Fibroblast of the aortic adventitia (primary cell): ENCODE results near the gene STXBP4. TPM values are rescaled to one million over a fixed set of nuclear protein-coding genes. Genes with fewer than 3 reads are reported as not detected.

Source experiments
- DNase-seq: peaks from one replicate; pipeline ENCODE4 v3.0.0-alpha.2; 2010; ENCODE audit warnings: low read depth
- H3K4me3 ChIP-seq: 2 replicates; pipeline ENCODE4 v1.5.1; 2011; ENCODE audit warnings: low read depth, mild to moderate bottlenecking, control low read depth, low read length, moderate library complexity
- total RNA-seq: library from RNA; depleted of rRNA; stranded (reverse); fragments of >200 nt; gene quantifications from 2 replicates; pipeline ENCODE4 v1.2.3, GENCODE V29; 2012; ENCODE audit warnings: low replicate concordance
- TF ChIP-seq, protein P1 (sequence below): IDR thresholded peaks from 2 replicates; pipeline ENCODE4 v1.5.1; 2011; ENCODE audit warnings: mild to moderate bottlenecking, low read length, control low read depth, inconsistent platforms; ENCODE audit not compliant: insufficient read depth

STXBP4 gene
- total RNA-seq, 1 donor, result 32.0 TPM

DNA sequence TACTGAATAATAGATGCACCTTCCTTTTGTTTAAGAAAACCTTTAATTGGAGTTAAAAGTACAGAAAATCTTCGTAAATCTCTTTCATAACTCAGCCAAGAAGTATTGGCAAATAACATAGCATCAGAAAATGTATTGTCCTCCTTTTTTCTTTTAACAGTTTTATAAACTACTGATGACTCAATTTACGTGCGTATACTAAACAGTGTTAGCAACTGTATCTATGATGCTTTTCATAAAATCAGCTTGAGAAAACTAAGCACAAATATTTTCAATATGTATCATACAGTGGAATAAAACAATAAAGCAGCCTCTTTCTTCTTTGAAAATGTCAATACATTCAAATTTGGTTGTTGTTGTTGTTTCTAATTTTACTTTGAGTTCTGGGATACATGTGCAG lies 88.6 kb downstream of the STXBP4 start:
- no peak for DNase-seq
- TF ChIP-seq, protein P1, sequence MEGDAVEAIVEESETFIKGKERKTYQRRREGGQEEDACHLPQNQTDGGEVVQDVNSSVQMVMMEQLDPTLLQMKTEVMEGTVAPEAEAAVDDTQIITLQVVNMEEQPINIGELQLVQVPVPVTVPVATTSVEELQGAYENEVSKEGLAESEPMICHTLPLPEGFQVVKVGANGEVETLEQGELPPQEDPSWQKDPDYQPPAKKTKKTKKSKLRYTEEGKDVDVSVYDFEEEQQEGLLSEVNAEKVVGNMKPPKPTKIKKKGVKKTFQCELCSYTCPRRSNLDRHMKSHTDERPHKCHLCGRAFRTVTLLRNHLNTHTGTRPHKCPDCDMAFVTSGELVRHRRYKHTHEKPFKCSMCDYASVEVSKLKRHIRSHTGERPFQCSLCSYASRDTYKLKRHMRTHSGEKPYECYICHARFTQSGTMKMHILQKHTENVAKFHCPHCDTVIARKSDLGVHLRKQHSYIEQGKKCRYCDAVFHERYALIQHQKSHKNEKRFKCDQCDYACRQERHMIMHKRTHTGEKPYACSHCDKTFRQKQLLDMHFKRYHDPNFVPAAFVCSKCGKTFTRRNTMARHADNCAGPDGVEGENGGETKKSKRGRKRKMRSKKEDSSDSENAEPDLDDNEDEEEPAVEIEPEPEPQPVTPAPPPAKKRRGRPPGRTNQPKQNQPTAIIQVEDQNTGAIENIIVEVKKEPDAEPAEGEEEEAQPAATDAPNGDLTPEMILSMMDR, result no peak
- H3K4me3 ChIP-seq, result no peak overlapping the region

- TF ChIP-seq, protein P1, result no peak
- no peak overlapping the region for H3K4me3 ChIP-seq
- DNase-seq, result no peak
Measured at GRCh38 chr17:55059724-55060123, 91.2 kb downstream of the STXBP4 start.

DNA sequence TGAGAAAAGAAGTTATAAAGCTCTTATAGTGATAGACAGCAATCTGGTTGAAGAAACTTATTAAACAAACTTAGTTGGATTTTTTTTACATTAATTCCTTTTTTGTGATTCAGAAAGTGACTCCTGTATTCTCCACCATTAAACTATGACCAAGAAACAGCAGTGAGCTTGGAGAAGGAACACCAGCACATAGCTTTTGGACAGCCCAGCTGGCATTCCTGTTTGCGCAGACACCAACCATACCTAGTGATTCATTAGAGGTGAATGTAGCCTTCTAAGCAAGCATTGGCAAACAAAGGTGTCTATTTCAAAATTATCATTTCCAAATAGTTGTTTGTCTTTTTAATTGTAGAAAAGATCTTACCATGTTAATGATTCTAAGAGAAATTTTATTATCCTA lies 94.4 kb downstream of the STXBP4 start:
- no peak for DNase-seq
- TF ChIP-seq, protein P1, result no peak
- H3K4me3 ChIP-seq, result no peak overlapping the region

GRCh38 chr17:55063885-55064874 lies 95.6 kb downstream of the STXBP4 start:
- TF ChIP-seq, protein P1, result no peak
- no peak for DNase-seq

GRCh38 chr17:55067697-55068439 lies 99.3 kb downstream of the STXBP4 start:
- peak; percentile 8 for DNase-seq
- H3K4me3 ChIP-seq, result no peak overlapping the region
- TF ChIP-seq, protein P1, result no peak

More at GRCh38 chr17:55063885-55064874, 95.6 kb downstream of the STXBP4 start:
- H3K4me3 ChIP-seq, result no peak overlapping the region

DNA sequence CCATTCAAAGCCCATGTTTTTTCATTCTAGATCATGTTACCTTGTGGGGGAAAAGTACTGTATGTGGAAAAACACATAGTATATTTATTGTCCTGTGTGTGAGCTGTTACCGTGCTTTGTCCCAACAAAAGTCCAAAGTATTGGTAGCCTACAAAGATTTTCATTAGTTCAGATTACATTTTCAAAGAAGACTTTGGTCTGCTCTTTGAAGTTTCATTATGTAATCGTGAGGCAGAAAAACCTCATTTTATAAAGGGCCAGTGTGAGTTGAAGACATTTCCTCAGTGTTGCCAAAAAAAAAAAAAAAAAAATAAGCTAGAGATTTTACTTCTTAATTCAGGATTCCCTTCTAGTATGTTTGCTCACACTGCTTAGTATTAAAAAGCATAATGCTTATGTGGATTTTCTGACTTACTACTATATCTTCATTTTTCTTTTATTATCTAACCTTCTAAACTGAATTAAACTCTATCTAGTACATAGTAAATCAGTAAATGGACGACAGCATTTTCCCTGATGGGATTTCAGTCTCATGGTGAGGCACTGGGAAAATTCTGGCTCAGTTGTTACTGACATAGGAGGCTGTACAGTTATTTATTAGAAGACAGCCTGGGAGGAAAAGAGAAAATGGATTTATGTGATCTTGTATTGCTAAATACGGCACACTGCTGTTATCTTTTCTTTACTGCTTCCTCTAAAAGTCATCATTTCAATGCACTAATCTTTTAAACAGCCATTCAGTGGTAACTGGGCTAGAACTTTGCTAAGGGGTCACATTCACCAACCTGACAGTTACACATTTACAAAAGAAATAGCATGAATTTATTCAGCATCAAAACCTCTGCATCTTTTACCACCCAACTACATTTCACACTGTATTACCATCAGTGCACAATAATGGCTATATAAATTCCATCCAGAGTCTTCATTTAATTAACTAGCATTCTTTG lies 100.6 kb downstream of the STXBP4 start:
- TF ChIP-seq, protein P1, result no peak
- DNase-seq, result no peak
- H3K4me3 ChIP-seq, result no peak overlapping the region
